Panc1 (cell line): Measurements from ENCODE around the gene B4GALT5. TPM values are rescaled to one million over a fixed set of nuclear protein-coding genes. Genes with fewer than 3 reads are reported as not detected.

Experiments
- ATAC-seq: fragments of 200-7000 bp; cut with Tn5 transposase; 2 replicates; pipeline ENCODE4 v1.9.1; 2020; ENCODE audit warnings: mild to moderate bottlenecking, moderate library complexity
- BruUV-seq: library from RNA; stranded (reverse); fragments of 400-500 nt; replicated peaks from 2 replicates; lab custom pipeline; 2021; lab: Mats Ljungman, UMichigan
- CTCF ChIA-PET: fragments of 300-600 bp; sonication (Branson Sonifier 250); formaldehyde crosslinking; loops from one replicate; lab custom pipeline; 2022; ENCODE audit warnings: antibody characterized with exemption; lab: Charles Lee
- POLR2A ChIA-PET: fragments of 300-600 bp; sonication (Branson Sonifier 250); formaldehyde crosslinking; loops from one replicate; lab custom pipeline; 2022; ENCODE audit warnings: antibody characterized with exemption; lab: Charles Lee
- DNase-seq: peaks from one replicate; pipeline ENCODE4 v3.0.0-alpha.2; 2010; ENCODE audit warnings: low read depth, low spot score
- H3K27ac ChIP-seq: 2 replicates; pipeline ENCODE4 v1.5.1; 2011; ENCODE audit warnings: mild to moderate bottlenecking, low read length, inconsistent platforms
- H3K27me3 ChIP-seq: fragments of 200-500 bp; sonication (Bioruptor generic); 2 replicates; pipeline ENCODE4 v1.6.0; 2014; ENCODE audit warnings: low read length, inconsistent platforms; ENCODE audit not compliant: control insufficient read depth, insufficient read depth
- H3K36me3 ChIP-seq: fragments of 200-500 bp; sonication (Bioruptor generic); 2 replicates; pipeline ENCODE4 v1.5.1; 2014; ENCODE audit warnings: inconsistent platforms, mild to moderate bottlenecking, low read length, moderate library complexity; ENCODE audit not compliant: control insufficient read depth, insufficient read depth
- H3K4me1 ChIP-seq: 2 replicates; pipeline ENCODE4 v1.5.1; 2011; ENCODE audit warnings: inconsistent platforms, mild to moderate bottlenecking, low read length, moderate library complexity; ENCODE audit not compliant: control insufficient read depth, insufficient read depth
- H3K4me3 ChIP-seq, 2 experiments: 2 replicates each; pipeline ENCODE4 v1.5.1; 2011 to 2012; ENCODE audit warnings: low read depth in 2 of 2, low read length in 2 of 2, mild to moderate bottlenecking in 2 of 2, inconsistent platforms in 1 of 2, moderate library complexity in 1 of 2
- H3K9me3 ChIP-seq: fragments of 200-500 bp; sonication (Bioruptor generic); 2 replicates; pipeline ENCODE4 v1.5.1; 2014; ENCODE audit warnings: low read depth, mild to moderate bottlenecking, inconsistent platforms, low read length, moderate library complexity; ENCODE audit not compliant: control insufficient read depth, insufficient read depth
- POLR2AphosphoS5 ChIP-seq: IDR thresholded peaks from 2 replicates; pipeline ENCODE4 v1.6.1; 2012; ENCODE audit warnings: mild to moderate bottlenecking, low read depth, low read length, moderate library complexity
- REST ChIP-seq, 2 experiments: IDR thresholded peaks; 2 replicates each; pipeline ENCODE4 v1.6.1; 2011 to 2012; ENCODE audit warnings: low read depth in 2 of 2, control low read depth in 1 of 2, low read length in 1 of 2, mild to moderate bottlenecking in 1 of 2, moderate library complexity in 1 of 2; ENCODE audit not compliant: insufficient read depth in 1 of 2
- SIN3A ChIP-seq: IDR thresholded peaks from 2 replicates; pipeline ENCODE4 v1.6.1; 2012; ENCODE audit warnings: low read depth, mild to moderate bottlenecking, low read length, moderate library complexity, borderline replicate concordance; ENCODE audit not compliant: insufficient read depth
- TCF7L2 ChIP-seq: IDR thresholded peaks from 2 replicates; pipeline ENCODE4 v1.6.1; 2011; ENCODE audit warnings: mild to moderate bottlenecking, low read depth, low read length, inconsistent platforms
- in situ Hi-C: cut with HindIII; loops from 2 replicates; pipeline ENCODE4 v1.10.0; 2016; ENCODE audit warnings: low sequenced_read_pairs, low pct_unique_long_range_greater_than_20kb
- intact Hi-C: fragments of 100-400 bp; cut with micrococcal nuclease; formaldehyde crosslinking; loops from one replicate; pipeline ENCODE4 v1.10.0; 2022; ENCODE audit not compliant: unreplicated experiment
- total RNA-seq: library from RNA; stranded (reverse); gene quantifications from one replicate; pipeline ENCODE4 v1.2.1, GENCODE V29; 2021; ENCODE audit not compliant: unreplicated experiment
- TF ChIP-seq, protein P1 (sequence below): fragments of 450-650 bp; IDR thresholded peaks from 2 replicates; pipeline ENCODE4 v1.5.1; 2017; ENCODE audit warnings: mild to moderate bottlenecking

B4GALT5 gene
- total RNA-seq, 1 experiment from 2014 or later = 40.0 TPM

GRCh38 chr20:49691818-49692568 lies 21.7 kb downstream of the B4GALT5 start:
- ATAC-seq (no peak), DNase-seq (no peak)
- in situ Hi-C loops = no loop called here
- no peaks in the 10 kb centered on the region for H3K9me3 ChIP-seq
- ChIA-PET POLR2A (no interaction called here), CTCF (no interaction called here)
- no TSS peak for BruUV-seq
- no peak overlapping the region for H3K27ac ChIP-seq
- no peaks in the 10 kb centered on the region for H3K36me3 ChIP-seq
- no peak overlapping the region for H3K4me3 ChIP-seq
- intact Hi-C loops = no loop called here
- TF ChIP-seq TCF7L2 (no peak), POLR2AphosphoS5 (no peak), SIN3A (no peak), REST (IDR thresholded peaks at IDR 0.05; ENCODE audit: insufficient read depth in 1 of 2, low read depth in 2 of 2, low read length in 1 of 2) (no peak)
- TF ChIP-seq, protein P1, sequence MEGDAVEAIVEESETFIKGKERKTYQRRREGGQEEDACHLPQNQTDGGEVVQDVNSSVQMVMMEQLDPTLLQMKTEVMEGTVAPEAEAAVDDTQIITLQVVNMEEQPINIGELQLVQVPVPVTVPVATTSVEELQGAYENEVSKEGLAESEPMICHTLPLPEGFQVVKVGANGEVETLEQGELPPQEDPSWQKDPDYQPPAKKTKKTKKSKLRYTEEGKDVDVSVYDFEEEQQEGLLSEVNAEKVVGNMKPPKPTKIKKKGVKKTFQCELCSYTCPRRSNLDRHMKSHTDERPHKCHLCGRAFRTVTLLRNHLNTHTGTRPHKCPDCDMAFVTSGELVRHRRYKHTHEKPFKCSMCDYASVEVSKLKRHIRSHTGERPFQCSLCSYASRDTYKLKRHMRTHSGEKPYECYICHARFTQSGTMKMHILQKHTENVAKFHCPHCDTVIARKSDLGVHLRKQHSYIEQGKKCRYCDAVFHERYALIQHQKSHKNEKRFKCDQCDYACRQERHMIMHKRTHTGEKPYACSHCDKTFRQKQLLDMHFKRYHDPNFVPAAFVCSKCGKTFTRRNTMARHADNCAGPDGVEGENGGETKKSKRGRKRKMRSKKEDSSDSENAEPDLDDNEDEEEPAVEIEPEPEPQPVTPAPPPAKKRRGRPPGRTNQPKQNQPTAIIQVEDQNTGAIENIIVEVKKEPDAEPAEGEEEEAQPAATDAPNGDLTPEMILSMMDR = no peak
- H3K27me3 ChIP-seq = no peaks in the 10 kb centered on the region
- peaks cover 49% of the 10 kb centered on the region for H3K4me1 ChIP-seq

- H3K36me3 ChIP-seq = no peaks in the 10 kb centered on the region
- BruUV-seq = no TSS peak
- H3K4me1 ChIP-seq = peaks cover 45% of the 10 kb centered on the region
- TF ChIP-seq, protein P1 = no peak
- TF ChIP-seq TCF7L2 (no peak), SIN3A (no peak), REST (IDR thresholded peaks at IDR 0.05; ENCODE audit: insufficient read depth in 1 of 2, low read depth in 2 of 2, low read length in 1 of 2) (no peak), POLR2AphosphoS5 (no peak)
- in situ Hi-C loops (no loop called here), intact Hi-C loops (no loop called here)
- H3K27me3 ChIP-seq = no peaks in the 10 kb centered on the region
- H3K27ac ChIP-seq = no peak overlapping the region
- ATAC-seq = no peak
- POLR2A ChIA-PET = interaction anchor here (0.7 kb wide), 1 partner anchor 43 kb away, joined by 3 read pairs; no protein-coding TSS in a partner anchor
- no peak overlapping the region for H3K4me3 ChIP-seq
- CTCF ChIA-PET = interaction anchor here (0.6 kb wide), 1 partner anchor 642 kb away, joined by 5 read pairs; no protein-coding TSS in a partner anchor
- no peaks in the 10 kb centered on the region for H3K9me3 ChIP-seq
- no peak for DNase-seq
Measured at GRCh38 chr20:49690899-49691620, 22.6 kb downstream of the B4GALT5 start.
